Stimulated activated CD4-positive, alpha-beta T cell treated with anti-CD3 and anti-CD28 coated beads, TNF-alpha, amount 100 ng/mL, for 24 hours (primary cell): ENCODE measurements around the gene DDX51.

ENCODE experiments used
- DNase-seq, 3 experiments: peaks; one replicate each; pipeline ENCODE4 v3.0.0-alpha.2; 2020; ENCODE audit warnings: low read depth in 3 of 3

DDX51 gene

DNA sequence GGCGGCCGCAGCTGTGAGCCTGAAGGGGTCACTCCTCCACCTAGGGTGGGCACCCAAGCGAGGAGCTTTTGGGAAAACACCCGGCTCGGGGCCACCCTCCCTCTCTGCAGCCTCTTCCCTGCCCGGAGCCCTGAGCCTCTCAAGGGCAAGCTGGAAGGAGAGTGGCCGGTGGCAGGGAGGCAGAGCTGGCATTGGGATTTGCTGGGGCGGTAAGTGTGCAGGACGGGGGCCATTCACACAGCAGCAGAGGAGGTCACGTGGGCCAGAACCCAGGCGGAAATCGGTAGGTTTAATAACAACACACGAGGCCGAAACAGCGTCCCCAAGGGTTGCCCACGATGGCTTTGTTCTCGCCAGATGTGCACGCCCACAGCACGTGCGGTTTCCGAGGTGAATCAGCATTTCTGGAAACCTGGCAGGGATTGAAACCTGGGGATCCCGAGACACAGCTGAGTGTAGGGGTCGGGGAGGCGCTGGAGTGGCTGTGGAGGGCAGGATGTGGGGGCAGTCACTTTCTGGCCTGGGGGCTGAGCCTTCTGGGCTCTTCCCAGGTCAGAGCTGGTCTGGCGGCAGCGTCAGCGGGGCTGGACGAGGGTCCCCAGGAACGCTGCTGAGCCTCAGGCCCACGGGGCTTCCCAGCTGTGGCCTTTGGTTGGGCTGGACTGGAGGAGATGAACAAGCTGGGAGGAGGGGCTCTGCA is 23.6 kb upstream of the DDX51 start:
- no peak for DNase-seq

DNA sequence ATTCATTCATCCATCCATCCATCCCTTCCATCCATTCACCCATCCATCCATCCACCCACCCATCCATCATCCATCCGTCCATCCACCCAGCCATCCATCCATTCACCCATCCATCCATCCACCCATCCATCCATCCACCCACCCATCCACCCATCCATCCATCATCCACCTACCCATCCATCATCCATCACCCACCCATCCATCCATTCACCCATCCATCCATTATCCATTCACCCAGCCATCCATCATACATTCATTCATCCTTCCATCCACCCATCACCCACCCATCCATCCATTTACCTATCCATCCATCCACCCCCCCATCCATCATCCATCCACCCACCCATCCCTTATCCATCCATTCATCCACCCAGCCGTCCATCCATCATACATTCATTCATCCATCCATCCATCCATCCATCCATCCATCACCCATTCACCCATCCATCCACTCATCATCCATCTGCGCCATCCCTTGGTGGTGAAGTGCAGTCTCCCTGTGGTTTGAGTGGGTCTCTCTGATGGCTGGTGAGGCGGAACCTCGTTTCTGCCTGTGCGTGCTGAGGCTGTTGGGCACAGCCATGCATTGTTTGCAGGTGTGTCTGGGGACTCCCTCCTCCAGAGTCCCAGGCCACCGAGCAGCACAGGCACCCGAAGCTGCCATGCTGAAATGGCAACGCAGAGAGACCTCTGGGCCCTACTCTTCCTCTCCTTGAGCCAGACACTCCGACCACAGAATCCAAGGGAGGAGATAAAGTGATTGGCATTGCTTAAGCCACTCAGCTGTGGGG is 22.9 kb upstream of the DDX51 start:
- no peak for DNase-seq

DNA sequence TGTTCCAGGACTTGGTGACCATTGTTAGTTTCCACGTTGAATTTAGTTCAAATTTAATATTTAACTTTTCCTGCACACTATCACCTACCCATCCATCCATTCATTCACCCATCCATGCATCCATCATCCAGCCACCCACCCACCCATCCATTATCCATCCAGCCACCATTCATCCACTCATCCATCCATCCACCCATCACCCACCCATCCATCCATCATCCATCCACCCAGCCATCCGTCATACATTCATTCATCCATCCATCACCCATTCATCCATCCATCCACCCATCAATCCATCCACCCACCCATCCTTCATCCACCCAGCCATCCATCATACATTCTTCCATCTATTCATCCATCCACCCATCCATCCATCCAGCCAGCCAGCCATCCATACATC is 22.0 kb upstream of the DDX51 start:
- DNase-seq = no peak

DNA sequence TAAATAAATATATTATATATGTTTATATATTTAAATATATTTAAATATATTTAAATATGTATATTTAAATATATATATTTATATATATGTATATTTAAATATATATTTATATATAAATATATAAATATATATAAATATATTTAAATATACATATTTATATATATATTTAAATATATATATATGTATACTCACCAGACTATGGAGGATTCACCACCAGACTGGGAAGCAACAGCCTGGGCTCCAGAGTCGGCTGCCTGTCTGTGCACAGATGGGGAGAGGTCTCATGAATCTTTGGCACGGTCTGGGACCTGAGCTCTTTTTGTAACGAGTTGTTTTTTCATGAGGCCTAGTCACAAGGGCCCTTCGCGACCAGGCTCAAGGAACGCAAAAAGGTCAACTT is 21.5 kb upstream of the DDX51 start:
- DNase-seq = no peak

DNA sequence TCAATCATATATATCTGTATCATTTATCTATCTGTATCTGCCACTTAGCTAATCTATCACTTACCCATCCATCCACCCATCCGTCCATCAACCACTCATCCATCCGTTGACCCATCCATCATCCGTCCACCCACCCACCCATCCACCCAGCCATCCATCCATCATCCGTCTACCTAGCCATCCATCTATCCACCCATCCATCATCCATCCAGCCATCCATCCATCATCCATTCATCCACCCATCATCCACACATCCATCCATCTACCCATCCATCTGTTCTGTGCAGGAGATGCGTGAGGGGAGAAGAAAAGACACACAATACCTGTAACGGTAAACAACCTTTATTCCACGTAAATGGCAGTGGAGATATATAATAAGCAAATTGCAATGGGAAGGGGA is 20.3 kb upstream of the DDX51 start:
- no peak for DNase-seq

DNA sequence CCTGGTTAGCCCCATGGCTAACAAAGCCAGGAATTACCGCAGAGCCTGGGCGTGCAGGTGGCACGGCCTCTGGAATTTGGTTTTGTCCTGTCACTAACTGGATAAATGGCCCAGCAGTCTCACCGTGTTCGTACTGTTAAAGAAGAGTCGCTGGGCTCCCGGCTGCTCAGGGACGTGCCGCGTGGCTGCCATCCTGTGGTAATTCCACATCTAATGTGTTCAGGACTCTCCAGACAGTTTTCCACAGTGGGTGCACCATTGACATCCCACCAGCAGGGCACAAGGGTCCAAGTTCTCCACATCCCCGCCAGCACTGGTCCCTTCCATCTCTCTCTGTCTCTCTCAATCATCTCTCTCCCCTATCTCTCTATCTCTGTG is 19.8 kb upstream of the DDX51 start:
- DNase-seq = no peak

DNA sequence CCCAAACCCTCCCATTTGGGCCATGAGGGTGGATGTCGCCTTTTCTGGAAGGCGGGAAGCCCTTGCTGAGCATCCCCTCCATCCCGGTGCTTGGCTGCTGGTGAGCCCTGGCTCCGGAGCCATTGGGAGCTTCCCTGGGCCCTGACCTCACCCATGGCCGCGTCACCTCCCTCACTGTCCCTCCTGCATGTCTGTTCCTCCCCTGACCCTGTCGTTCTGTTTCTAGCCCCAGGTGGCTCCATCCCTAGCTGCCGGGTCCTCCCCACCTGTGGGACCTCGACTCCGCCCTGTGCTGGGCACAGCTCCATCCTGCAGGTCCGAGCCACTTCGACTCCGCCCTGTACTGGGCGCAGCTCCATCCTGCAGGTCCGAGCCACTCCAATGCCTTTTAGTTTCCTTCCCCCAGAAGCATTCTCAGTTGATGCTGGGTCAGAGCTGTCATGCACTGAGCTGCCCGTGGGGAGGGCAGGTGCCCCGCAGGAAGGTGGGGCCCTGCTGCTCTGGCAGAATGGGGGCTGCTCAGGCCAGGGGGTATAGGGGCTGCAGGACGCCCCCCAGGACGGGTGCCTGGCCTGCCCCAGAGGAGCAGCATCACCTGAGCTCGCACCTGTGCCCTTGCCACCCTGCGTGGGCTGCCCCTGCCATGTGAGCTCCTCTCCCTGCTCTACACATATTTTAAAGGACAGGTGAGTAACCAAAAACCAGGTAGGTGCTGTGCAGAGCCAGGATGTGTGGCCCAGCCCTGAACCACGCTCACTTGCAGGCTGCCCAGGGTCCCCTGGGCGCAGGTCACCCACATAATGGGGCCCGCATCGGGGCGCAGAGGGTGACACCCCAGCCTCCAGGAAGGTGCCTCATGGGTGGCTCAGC is 19.2 kb upstream of the DDX51 start:
- no peak for DNase-seq

DNA sequence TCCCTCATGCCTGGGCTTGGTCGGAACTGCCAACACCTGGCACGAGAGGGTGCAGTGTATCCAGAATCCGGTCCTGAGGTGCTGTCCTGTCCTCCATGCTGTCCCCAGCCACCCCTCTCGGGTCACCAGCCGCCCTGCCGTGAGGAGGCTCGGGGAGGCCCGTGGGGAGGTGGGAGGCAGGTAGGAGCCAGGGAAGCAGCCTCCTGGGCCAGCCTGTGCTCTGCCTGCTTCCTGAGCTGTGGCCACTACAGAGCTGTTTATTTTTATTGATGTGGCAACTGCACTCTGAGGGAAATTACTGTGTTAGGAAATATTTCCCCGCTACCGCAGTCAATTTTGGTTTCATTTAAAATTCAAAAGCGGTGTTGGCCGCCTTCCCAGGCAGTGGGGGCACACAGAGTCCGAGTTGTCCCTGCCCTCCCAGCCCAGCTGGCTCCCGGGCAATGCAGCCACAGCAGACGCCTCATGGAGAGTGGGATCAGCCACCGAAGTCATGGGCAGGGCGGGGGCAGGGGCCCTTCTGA is 18.5 kb upstream of the DDX51 start:
- no peak for DNase-seq

DNA sequence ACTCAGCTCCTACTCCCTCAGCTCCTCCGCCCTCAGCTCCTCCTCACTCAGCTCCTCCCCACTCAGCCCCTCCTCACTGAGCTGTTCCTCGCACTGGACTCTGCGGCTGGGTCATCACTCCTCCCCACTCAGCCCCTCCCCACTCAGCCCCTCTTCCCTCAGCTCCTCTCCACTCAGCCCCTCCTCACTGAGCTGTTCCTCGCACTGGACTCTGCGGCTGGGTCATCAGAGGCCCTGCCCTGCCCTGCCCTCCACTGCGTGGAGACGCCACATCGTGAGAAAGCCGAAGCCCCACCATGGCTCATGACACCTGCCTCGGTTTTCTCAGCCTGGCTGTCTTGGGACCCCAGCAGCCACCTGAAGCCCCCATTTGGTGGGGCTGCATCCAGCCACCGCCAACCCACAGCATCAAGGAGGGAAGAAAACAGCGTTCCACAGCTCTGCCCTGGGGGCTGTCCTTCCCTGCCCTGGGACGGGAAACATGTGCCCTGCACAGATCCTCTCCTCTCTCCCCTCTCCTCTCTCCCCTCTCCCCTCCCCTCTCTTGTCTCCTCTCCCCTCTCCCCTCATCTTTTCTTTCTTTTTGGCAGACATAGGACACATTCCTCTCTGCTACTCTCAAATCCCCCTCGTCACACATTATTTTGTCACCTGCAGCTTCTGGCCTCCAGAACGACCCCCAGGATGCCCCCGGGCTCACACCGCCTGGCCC is 17.8 kb upstream of the DDX51 start:
- no peak for DNase-seq

DNA sequence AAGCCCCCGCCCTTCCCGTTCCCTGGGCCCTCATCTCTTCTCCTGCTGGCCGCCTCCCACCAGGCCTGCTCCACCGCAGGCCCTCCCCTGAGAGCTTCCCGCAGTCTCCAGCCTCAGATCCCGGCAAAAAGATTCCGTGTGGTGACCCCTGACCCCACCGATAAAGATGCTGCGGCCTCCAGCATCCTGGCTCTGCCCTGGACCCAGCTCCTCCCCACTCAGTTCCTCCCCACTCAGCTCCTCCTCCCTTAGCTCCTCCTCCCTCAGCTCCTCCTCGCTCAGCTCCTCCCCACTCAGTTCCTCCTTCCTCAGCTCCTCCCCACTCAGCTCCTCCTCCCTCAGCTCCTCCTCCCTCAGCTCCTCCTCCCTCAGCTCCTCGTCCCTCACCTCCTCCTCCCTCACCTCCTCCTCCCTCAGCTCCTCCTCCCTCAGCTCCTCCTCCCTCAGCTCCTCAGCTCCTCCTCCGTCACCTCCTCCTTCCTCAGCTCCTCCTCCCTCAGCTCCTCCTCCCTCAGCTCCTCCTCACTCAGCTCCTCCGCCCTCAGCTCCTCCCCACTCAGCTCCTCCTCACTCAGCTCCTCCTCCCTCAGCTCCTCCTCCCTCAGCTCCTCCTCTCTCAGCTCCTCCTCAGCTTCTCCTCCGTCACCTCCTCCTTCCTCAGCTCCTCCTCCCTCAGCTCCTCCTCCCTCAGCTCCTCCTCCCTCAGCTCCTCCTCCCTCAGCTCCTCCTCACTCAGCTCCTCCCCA is 17.1 kb upstream of the DDX51 start:
- DNase-seq = no peak

DNA sequence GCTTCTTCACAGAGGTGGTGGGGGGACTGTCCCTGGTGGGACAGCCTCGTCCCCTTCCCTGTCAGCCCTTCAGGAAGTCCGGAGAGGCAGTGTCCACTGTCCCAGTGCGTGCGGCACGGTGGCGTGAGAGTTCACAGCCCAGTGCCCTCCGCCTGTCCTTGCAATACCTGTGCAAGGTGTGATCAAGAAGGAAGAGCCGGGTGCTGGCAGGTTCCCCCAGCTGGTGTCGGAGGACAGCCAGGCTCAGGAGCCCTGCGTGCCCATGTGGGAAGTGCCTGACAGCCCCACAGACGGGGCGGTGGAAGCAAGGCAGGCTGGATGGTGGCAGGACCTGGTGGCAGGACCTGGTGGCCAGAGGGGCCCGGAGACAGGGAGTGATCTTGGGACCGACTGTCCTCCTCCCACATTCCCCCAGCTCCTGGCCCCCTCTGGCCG is 16.5 kb upstream of the DDX51 start:
- no peak for DNase-seq

DNA sequence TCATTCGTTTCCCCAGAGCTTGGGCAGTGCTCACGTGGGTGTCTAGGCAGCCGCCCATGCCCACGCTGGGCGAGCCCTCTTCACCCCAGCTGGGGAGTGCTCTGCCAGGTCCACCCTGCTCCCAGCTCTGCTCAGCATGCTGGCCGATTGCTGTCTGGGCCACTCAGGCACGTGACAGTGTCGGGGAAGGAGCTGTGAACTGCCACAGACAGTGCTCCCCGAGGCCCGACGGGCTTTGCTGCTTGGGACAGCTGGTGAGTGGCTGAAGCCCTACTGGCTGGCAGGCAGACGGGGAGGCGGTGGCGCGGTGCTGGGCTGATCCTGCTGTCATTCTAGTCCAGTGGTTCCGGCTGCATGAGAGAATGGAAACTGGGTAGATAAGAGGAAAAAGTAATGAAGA is 15.9 kb upstream of the DDX51 start:
- DNase-seq = no peak

DNA sequence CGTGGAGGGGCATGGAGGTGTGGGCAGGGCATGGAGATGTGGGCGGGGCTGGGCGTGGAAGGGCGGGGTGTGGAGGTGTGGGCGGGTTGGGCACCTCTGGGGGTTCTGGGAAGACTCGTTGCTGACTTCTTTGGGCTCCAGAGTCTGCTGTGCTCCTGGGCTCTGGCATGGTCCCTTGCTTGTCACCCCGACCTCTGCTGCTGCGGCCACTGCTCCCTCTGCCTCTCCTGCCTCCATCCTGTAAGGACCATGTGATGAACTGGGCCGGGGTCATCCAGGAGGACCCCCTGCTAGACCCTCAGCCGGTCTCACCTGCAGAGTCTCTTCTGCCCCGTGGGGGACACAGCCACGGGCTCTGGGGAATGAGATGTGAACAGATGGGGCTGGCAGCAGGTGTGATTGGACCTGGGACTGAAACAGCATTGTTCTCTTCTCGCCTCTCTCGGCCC is 15.5 kb upstream of the DDX51 start:
- DNase-seq = no peak

DNA sequence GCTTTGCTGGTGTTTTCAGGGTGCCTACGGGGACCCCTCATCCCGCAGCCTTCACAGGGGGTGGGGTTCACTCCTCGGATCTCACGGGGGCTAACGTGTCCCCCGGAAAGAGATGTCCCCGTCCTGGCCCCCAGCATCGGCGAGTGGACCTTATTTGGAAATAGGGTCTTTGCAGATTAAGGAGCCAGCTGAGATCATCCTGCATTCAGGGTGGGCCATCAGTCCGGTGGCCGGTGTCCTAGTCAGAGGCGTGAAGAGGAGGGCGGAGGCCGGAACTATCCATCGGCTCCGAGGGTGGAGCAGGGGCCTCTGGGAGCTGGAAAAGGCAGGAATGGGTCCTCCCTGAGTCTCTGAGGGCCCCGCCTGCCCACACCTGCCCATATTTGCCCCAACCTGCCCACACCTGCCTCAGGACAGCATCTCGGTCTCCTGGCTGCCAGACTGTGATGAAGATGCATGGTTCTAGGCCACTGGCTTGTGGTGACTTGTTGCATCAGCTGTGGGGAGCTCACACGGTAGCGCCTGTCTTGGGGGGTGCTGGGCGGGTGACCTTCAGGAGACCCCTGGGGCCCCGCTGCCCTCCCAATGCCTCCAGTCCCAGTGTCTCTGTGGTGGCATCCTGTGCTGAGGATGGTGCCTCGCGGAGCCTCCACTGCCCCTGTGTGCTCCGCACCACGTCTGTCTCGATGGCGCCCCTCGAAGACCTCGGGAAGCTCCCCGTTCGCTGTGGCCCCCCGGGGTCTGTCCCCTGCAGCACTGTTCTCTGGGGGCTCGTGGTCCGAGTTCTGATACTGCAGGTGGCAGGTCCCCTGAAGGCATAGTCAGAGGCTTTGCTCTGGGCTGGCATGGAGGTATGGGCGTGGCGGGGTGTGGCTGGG is 14.8 kb upstream of the DDX51 start:
- DNase-seq = no peak

DNA sequence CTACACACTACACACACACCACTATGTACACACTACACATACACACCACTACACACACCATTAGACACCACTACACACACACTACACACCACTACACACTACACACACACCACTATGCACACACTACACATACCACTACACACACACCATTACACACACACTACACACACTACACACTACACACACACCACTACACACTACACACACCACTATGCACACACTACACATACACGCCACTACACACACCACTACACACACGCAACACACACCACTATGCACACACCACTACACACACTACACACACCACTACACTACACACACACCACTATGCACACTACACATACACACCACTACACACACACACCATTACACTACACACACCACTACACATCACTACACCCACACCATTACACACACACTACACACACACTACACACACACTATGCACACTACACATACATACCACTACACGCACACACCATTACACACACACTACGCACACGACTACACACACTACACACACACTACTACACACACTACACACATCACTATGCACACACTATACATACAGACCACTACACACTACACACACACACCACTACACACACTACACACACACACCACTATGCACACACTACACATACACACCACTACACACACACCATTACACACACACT is 13.8 kb upstream of the DDX51 start:
- no peak for DNase-seq

DNA sequence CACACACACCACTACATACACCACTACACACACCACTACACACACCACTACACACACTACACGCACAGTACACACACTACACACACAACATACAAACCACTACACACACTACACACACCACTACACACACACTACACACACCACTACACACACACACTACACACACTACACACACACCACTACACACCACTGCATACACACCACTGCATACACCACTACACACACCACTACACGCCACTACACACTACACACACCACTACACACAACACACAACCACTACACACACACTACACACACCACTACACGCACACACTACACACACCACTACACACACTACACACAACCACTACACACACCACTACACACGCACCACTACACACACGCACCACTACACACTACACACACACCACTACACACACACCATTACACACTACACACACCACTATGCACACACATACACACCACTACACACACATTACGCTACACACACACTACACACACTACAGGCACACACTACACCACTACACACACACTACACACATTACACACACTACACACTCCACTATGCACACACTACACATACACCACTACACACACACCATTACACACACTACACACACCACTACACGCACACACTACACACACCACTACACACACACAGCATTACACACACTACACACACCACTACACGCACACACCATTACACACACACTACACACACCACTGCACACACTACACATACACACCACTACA is 12.6 kb upstream of the DDX51 start:
- DNase-seq = no peak

DNA sequence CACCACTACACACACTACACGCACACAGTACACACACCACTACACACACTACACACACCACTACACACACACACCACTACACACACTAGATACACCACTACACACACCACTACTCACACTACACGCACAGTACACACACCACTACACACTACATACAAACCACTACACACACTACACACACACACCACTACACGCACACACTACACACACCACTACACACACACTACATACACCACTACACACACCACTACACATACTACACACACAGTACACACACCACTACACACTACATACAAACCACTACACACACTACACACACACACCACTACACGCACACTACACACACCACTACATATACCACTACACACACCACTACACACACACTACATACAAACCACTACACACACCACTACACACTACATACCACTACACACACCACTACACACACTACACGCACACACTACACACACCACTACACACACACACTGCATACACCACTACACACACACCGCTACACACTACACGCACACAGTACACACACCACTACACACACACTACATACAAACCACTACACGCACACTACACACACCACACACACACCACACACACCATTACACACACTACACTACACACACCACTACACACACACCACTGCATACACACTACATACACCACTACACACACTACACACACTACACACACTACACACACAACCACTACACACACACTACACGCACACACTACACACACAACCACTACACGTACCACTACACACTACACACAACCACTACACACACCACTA is 11.9 kb upstream of the DDX51 start:
- DNase-seq = no peak
